HEK293T (cell line): ENCODE results near the gene TNIK.

Experiments used
- ARNT ChIP-seq: fragments of 450-650 bp; IDR thresholded peaks from 2 replicates; pipeline ENCODE4 v1.6.1; 2017; ENCODE audit warnings: mild to moderate bottlenecking
- BHLHE40 ChIP-seq: fragments of 450-650 bp; IDR thresholded peaks from 2 replicates; pipeline ENCODE4 v1.6.1; 2016; ENCODE audit warnings: mild to moderate bottlenecking, moderate library complexity, borderline replicate concordance
- ELF4 ChIP-seq: fragments of 450-650 bp; IDR thresholded peaks from 2 replicates; pipeline ENCODE4 v1.6.1; 2017; ENCODE audit warnings: antibody characterized with exemption
- FOXK2 ChIP-seq: fragments of 450-650 bp; IDR thresholded peaks from 2 replicates; pipeline ENCODE4 v1.6.1; 2016; ENCODE audit warnings: mild to moderate bottlenecking
- HDGF ChIP-seq: fragments of 450-650 bp; IDR thresholded peaks from 2 replicates; pipeline ENCODE4 v1.6.1; 2017; ENCODE audit warnings: antibody characterized with exemption, borderline replicate concordance
- SP1 ChIP-seq: fragments of 450-650 bp; IDR thresholded peaks from 2 replicates; pipeline ENCODE4 v1.6.1; 2017
- SUZ12 ChIP-seq: fragments of 450-650 bp; IDR thresholded peaks from 2 replicates; pipeline ENCODE4 v1.6.1; 2016; ENCODE audit warnings: mild to moderate bottlenecking
- TARDBP ChIP-seq: fragments of 450-650 bp; IDR thresholded peaks from 2 replicates; pipeline ENCODE4 v1.6.1; 2016
- ZNF384 ChIP-seq: fragments of 450-650 bp; IDR thresholded peaks from 2 replicates; pipeline ENCODE4 v1.6.1; 2016

GRCh38 chr3:171458864-171459136, 1.4 kb downstream of the TNIK start:
- TF ChIP-seq SUZ12 (no peak), SP1 (no peak), ELF4 (no peak), FOXK2 (no peak), BHLHE40 (no peak), TARDBP (no peak), HDGF (no peak), ARNT (no peak), ZNF384 (no peak)
